Suprapubic skin (tissue), 4 donors: ENCODE data around the gene IL5. TPM values are rescaled to one million over a fixed set of nuclear protein-coding genes. Genes with fewer than 3 reads are reported as not detected.
"Not testable (repeated sequence)": the region's sequence is repeated elsewhere in the genome, so short reads cannot be mapped to it uniquely, and the experiment has no call there.

Experiments used
- DNase-seq, 2 donors: peaks; one replicate each; pipeline ENCODE4 v3.0.0-alpha.2; 2019; ENCODE audit warnings: low spot score in 2 of 2
- H3K27ac ChIP-seq: fragments of 200-600 bp; sonication (generic); one replicate; pipeline ENCODE4 v1.5.1; 2019
- H3K27me3 ChIP-seq: fragments of 200-600 bp; sonication (generic); one replicate; pipeline ENCODE4 v1.5.1; 2019
- H3K36me3 ChIP-seq: fragments of 200-600 bp; sonication (generic); one replicate; pipeline ENCODE4 v1.5.1; 2019
- H3K4me1 ChIP-seq: fragments of 200-600 bp; sonication (generic); one replicate; pipeline ENCODE4 v1.5.1; 2019
- H3K4me3 ChIP-seq: fragments of 200-600 bp; sonication (generic); one replicate; pipeline ENCODE4 v1.5.1; 2019; ENCODE audit warnings: mild to moderate bottlenecking
- H3K9me3 ChIP-seq: fragments of 200-600 bp; sonication (generic); one replicate; pipeline ENCODE4 v1.5.1; 2019
- EP300 ChIP-seq: sonication (generic); formaldehyde crosslinking; IDR thresholded peaks from one replicate; pipeline ENCODE4 v1.6.1; 2017; ENCODE audit warnings: antibody characterized with exemption
- POLR2A ChIP-seq, 2 donors: fragments of 450-650 bp; IDR thresholded peaks; one replicate each; pipeline ENCODE4 v1.6.1; 2017; ENCODE audit warnings: antibody characterized with exemption in 2 of 2, mild to moderate bottlenecking in 2 of 2, moderate library complexity in 2 of 2
- POLR2AphosphoS5 ChIP-seq, 3 donors: sonication (generic); formaldehyde crosslinking; IDR thresholded peaks; one replicate each; pipeline ENCODE4 v1.6.1; 2017; ENCODE audit warnings: antibody characterized with exemption in 3 of 3
- WGBS: methylation state at CpG from one replicate; pipeline ENCODE4 v1.1.5; 2018; 5-methylcytosine and 5-hydroxymethylcytosine counted together
- total RNA-seq, 4 donors: library from RNA; depleted of rRNA; stranded (reverse); fragments of >200 nt; gene quantifications; one replicate each; pipeline ENCODE4 v1.1.0, GENCODE V29; 2016
- TF ChIP-seq, protein P1 (sequence below), 2 donors: fragments of 200-600 bp in 1 of 2; fragments of 450-650 bp in 1 of 2; sonication (generic) in 1 of 2; IDR thresholded peaks; one replicate each; pipeline ENCODE4 v1.5.1; 2016 to 2019; ENCODE audit warnings: antibody characterized with exemption in 2 of 2, mild to moderate bottlenecking in 1 of 2, moderate library complexity in 1 of 2

IL5 gene
- total RNA-seq, 4 donors from 2014 or later, result not detected

DNA sequence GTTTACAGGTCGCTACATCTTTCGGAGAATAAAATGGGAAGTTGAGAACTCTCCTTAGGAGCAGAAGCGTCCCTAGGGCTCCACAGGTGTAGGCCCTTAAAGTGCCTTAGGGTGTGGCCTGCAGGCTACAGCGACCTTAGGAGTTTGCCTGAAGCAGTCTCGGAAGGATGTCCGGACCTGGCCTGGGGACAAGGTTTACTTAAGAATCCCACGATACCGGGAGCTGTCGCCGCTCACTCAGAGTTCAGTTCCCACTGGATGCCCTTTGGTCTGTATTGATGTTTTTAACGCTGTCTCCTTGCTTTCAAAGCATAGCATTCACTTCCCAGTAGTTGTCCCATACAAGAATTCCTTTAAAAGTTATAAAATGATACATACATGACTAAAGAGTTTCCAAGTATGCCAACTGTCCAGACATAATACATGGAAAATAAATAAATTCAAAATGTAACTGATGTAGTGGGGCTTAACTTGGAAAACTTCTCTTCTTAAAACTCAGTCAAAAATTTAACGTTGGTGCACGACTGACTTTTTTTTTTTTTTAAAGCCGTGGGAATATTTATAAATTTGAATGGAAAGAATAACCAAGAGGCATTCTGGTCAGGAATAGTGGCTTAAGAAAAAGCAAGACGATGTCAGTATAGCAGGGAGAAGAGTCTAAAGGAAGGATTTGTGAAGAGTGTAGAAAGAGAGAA is 14.3 kb upstream of the IL5 start:
- TF ChIP-seq, protein P1, sequence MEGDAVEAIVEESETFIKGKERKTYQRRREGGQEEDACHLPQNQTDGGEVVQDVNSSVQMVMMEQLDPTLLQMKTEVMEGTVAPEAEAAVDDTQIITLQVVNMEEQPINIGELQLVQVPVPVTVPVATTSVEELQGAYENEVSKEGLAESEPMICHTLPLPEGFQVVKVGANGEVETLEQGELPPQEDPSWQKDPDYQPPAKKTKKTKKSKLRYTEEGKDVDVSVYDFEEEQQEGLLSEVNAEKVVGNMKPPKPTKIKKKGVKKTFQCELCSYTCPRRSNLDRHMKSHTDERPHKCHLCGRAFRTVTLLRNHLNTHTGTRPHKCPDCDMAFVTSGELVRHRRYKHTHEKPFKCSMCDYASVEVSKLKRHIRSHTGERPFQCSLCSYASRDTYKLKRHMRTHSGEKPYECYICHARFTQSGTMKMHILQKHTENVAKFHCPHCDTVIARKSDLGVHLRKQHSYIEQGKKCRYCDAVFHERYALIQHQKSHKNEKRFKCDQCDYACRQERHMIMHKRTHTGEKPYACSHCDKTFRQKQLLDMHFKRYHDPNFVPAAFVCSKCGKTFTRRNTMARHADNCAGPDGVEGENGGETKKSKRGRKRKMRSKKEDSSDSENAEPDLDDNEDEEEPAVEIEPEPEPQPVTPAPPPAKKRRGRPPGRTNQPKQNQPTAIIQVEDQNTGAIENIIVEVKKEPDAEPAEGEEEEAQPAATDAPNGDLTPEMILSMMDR (IDR thresholded peaks at IDR 0.05), result no peak
- no peak for TF ChIP-seq POLR2AphosphoS5 (IDR thresholded peaks at IDR 0.05)
- no peak for TF ChIP-seq EP300
- TF ChIP-seq POLR2A (IDR thresholded peaks at IDR 0.05), result no peak
- Histone ChIP-seq H3K4me3 (peak overlapping the region; percentile 83), H3K9me3 (no peaks in the 10 kb centered on the region), H3K36me3 (peaks cover 9% of the 10 kb centered on the region), H3K27ac (peak overlapping the region; percentile 90), H3K4me1 (peaks cover 20% of the 10 kb centered on the region), H3K27me3 (no peaks in the 10 kb centered on the region)
- 4% methylated on average over 15 of the region's 15 CpGs for WGBS
- no peak for DNase-seq

DNA sequence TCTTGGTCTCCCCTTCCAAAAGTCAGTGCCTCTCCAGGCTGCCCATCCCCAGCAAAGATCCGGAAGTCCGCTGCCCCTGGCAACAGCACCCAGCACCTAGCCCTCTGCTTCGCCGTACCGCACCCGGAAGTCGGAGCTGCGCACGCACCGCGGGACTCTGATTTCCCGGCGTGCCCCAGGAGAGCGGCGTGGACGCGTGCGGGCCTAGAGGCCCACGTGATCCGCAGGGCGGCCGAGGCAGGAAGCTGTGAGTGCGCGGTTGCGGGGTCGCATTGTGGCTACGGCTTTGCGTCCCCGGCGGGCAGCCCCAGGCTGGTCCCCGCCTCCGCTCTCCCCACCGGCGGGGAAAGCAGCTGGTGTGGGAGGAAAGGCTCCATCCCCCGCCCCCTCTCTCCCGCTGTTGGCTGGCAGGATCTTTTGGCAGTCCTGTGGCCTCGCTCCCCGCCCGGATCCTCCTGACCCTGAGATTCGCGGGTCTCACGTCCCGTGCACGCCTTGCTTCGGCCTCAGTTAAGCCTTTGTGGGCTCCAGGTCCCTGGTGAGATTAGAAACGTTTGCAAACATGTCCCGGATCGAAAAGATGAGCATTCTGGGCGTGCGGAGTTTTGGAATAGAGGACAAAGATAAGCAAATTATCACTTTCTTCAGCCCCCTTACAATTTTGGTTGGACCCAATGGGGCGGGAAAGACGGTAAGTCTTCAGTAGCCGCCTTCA is 13.6 kb upstream of the IL5 start, which contains the start of gene RAD50:
Gene RAD50 (plus strand): TSS at position 215 of the 715 bp plus-strand sequence. CDS start 348 bp downstream, at position 563.
- Histone ChIP-seq H3K9me3 (no peaks in the 10 kb centered on the region), H3K4me1 (peaks cover 20% of the 10 kb centered on the region), H3K4me3 (peak within 1 kb of the TSS; percentile 83), H3K27me3 (no peaks in the 10 kb centered on the region), H3K27ac (peak within 1 kb of the TSS; percentile 90), H3K36me3 (peaks cover 9% of the 10 kb centered on the region)
- peak; percentile 94 to 96 for DNase-seq
- TF ChIP-seq POLR2A (IDR thresholded peaks at IDR 0.05) (peak in 1 of 2 donors; percentile 80), POLR2AphosphoS5 (IDR thresholded peaks at IDR 0.05) (peak; percentile 60 to 83 (median 82))
- TF ChIP-seq, protein P1 (IDR thresholded peaks at IDR 0.05), result no peak
- under 1% methylated on average over 34 of the region's 53 CpGs for WGBS

DNA sequence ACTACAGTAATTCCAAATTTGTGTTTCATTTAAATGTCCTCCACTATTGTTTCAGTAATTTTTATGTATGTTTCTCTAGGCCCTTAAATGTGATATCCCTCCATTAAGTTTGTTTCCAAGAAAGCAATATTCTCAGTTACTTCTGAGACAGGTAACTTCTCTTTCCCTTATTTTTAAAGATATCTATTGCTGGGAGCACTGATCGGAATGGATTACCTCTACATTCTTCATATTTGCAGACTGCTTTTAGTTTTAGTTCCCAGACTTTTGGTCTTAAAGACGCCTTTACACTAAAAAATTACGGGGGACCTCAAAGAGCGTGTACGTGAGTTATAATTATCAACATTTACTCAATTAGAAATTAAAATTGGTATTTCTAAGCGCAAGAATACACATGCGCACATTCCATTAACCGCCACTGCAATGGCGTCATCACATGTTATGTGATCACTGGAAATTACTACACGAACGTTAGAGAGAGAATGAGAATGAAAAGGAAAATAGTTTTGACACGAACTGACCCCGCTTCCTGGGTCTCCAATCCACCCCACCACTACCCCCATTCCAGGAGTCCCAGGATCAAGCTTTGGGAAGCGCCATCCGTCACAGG is 12.9 kb upstream of the IL5 start:
- Histone ChIP-seq H3K27me3 (no peaks in the 10 kb centered on the region), H3K36me3 (peaks cover 4% of the 10 kb centered on the region), H3K4me3 (peak overlapping the region; percentile 83), H3K9me3 (no peaks in the 10 kb centered on the region), H3K4me1 (peaks cover 20% of the 10 kb centered on the region), H3K27ac (peak overlapping the region; percentile 90)
- no peak for DNase-seq
- 49% methylated on average over 15 of the region's 15 CpGs for WGBS
- TF ChIP-seq EP300 (no peak), POLR2AphosphoS5 (IDR thresholded peaks at IDR 0.05) (no peak), POLR2A (IDR thresholded peaks at IDR 0.05) (no peak)
- TF ChIP-seq, protein P1 (IDR thresholded peaks at IDR 0.05), result no peak

DNA sequence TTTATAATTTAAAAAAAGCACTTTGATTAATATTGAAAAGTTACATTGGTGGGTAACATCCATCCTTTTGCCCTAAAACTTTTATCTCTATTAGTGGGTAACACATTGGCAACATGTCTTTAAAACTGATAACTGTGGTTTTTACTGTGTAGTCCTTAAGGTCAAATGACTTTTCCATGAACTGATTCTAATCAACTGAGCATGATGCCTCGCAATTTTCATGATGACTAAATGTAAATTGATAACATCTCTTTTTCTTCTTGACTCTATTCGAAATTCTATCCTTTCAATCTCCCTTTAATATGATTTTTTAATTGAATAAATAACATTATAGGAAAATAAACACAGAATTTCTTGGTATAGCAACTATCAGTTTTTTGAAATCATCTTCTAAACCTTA is 6.3 kb upstream of the IL5 start:
- 60% methylated on average over 2 of the region's 2 CpGs for WGBS

DNA sequence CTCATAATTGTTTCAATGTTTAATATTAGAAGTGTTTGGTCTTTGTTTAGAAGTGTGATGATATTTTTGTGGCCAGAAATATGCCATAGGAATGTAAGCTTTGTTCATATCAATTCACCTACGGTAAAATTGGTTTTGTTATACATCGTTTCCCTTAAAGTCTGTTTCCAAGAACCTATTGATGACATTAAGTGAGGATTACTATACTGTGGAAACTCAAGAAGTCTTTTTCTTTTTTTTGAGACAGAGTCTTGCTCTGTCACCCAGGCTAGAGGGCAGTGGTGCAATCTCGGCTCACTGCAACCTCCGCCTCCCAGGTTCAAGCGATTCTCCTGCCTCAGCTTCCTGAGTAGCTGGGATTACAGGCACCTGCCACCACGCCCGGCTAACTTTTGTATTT is 5.5 kb upstream of the IL5 start:
- DNase-seq, H3K27ac ChIP-seq: not testable (repeated sequence)
- WGBS, result 91% methylated on average over 7 of the region's 7 CpGs

More for the DNA sequence above, 6.3 kb upstream of the IL5 start:
- H3K36me3 ChIP-seq, result no peaks in the 10 kb centered on the region
- no peaks in the 10 kb centered on the region for H3K9me3 ChIP-seq
- DNase-seq, result no peak
- H3K4me3 ChIP-seq, result no peak overlapping the region
- H3K27me3 ChIP-seq, result no peaks in the 10 kb centered on the region
- no peak overlapping the region for H3K27ac ChIP-seq
- no peaks in the 10 kb centered on the region for H3K4me1 ChIP-seq
- TF ChIP-seq EP300 (no peak), POLR2A (IDR thresholded peaks at IDR 0.05) (no peak), POLR2AphosphoS5 (IDR thresholded peaks at IDR 0.05) (no peak)
- TF ChIP-seq, protein P1 (IDR thresholded peaks at IDR 0.05), result no peak

More for the DNA sequence above, 5.5 kb upstream of the IL5 start:
- H3K27me3 ChIP-seq, H3K4me3 ChIP-seq, H3K9me3 ChIP-seq, H3K36me3 ChIP-seq, H3K4me1 ChIP-seq: not testable (repeated sequence)
